ENCODE results near the gene PPEF2. TPM values are rescaled to one million over a fixed set of nuclear protein-coding genes. Genes with fewer than 3 reads are reported as not detected.

PPEF2 gene
- polyA plus RNA-seq, 3 donors = 0.25 TPM; not detected in 2

DNA sequence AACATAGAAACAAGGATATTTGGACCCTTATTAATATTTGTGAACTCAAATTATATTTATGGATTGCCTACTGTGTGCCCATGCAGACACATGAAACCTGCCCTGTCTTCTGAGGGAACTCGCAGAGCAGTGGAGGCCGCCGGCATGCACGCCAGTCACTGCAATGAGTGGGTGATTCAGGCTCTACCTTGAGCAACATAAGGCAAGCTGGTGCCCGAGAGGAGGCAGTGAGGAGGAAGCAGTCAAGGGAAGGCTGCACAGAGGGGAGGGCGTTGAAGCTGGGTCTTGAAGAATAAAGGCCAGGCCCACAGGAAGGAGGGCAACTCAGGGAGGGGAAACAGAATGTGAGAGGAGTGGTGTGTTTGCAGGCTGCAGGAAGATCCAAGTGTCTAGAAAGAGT lies 52.8 kb downstream of the PPEF2 start:
- H3K27me3 Mint-ChIP-seq (ENCODE audit: low read depth in 3 of 3) = peaks cover 0 to 3% (median 0%) of the 10 kb centered on the region in 3 donors
- Histone ChIP-seq H3K9ac (ENCODE audit: insufficient read depth, low read length, poor library complexity, severe bottlenecking) (no peak overlapping the region), H3K9me3 (replicated peaks in 1 of 2; ENCODE audit: control insufficient read depth in 1 of 2, insufficient read depth in 1 of 2, low read length in 2 of 2) (no peaks in the 10 kb centered on the region), H3K27me3 (ENCODE audit: control insufficient read depth in 2 of 2, insufficient read depth in 2 of 2, low read length in 2 of 2) (no peaks in the 10 kb centered on the region), H2AFZ (ENCODE audit: insufficient read depth, low read depth, low read length, poor library complexity, severe bottlenecking) (peak overlapping the region; percentile 67), H3K79me2 (ENCODE audit: insufficient read depth, low read length) (no peaks in the 10 kb centered on the region), H3K27ac (ENCODE audit: low read depth in 1 of 2, low read length in 2 of 2) (no peak overlapping the region), H3K4me2 (replicated peaks; ENCODE audit: extremely low read depth, low read length, poor library complexity, severe bottlenecking) (no peak overlapping the region), H3K4me3 (replicated peaks in 1 of 3; ENCODE audit: low read depth in 2 of 3, low read length in 3 of 3) (no peak overlapping the region), H3K36me3 (replicated peaks in 1 of 2; ENCODE audit: control insufficient read depth in 1 of 2, insufficient read depth in 2 of 2, low read length in 2 of 2) (no peaks in the 10 kb centered on the region), H3K4me1 (ENCODE audit: control insufficient read depth in 1 of 2, insufficient read depth in 2 of 2, low read length in 2 of 2) (peaks cover 3 to 6% of the 10 kb centered on the region in 2 donors), H4K20me1 (ENCODE audit: insufficient read depth, low read length) (no peaks in the 10 kb centered on the region)
- no peak overlapping the region for H3K4me3 Mint-ChIP-seq
- H3K36me3 Mint-ChIP-seq = no peaks in the 10 kb centered on the region
- 16% methylated on average over 6 of the region's 6 CpGs for WGBS (ENCODE audit: insufficient coverage)
- TF ChIP-seq, protein P1, sequence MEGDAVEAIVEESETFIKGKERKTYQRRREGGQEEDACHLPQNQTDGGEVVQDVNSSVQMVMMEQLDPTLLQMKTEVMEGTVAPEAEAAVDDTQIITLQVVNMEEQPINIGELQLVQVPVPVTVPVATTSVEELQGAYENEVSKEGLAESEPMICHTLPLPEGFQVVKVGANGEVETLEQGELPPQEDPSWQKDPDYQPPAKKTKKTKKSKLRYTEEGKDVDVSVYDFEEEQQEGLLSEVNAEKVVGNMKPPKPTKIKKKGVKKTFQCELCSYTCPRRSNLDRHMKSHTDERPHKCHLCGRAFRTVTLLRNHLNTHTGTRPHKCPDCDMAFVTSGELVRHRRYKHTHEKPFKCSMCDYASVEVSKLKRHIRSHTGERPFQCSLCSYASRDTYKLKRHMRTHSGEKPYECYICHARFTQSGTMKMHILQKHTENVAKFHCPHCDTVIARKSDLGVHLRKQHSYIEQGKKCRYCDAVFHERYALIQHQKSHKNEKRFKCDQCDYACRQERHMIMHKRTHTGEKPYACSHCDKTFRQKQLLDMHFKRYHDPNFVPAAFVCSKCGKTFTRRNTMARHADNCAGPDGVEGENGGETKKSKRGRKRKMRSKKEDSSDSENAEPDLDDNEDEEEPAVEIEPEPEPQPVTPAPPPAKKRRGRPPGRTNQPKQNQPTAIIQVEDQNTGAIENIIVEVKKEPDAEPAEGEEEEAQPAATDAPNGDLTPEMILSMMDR (IDR thresholded peaks at IDR 0.05) = no peak
- intact Hi-C loops (cut with micrococcal nuclease) = no loop called here
- peak; percentile 23 to 47 (median 33) for DNase-seq
- H3K4me1 Mint-ChIP-seq = peaks cover 13% of the 10 kb centered on the region
- H3K9me3 Mint-ChIP-seq = no peaks in the 10 kb centered on the region
- H3K27ac Mint-ChIP-seq = peak overlapping the region in 3 of 7 donors; percentile 5 to 68 (median 38)

DNA sequence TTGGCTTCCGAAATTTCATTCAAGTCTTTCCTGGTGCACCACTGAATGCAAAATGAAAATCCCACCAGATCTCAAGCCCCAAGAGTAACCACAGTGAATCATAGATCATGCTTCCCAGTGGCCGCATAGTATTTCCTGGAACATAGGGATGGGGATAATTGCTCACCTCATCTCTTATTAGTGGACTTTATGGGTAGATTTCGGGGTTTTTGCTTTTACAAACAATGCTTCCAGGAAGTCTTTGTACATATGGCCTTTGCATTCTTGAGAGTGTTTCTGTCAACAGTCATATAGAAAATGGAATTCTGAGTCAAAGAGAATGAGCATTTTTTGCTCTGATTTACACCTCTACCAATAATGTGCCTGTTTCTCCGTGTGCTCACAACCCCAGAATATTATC lies 53.4 kb downstream of the PPEF2 start:
- Mint-ChIP-seq H3K4me1 (peaks cover 16% of the 10 kb centered on the region), H3K27ac (no peak overlapping the region), H3K4me3 (no peak overlapping the region), H3K27me3 (ENCODE audit: low read depth in 3 of 3) (peaks cover 0 to 3% (median 0%) of the 10 kb centered on the region in 3 donors), H3K9me3 (no peaks in the 10 kb centered on the region), H3K36me3 (no peaks in the 10 kb centered on the region)
- Histone ChIP-seq H3K79me2 (ENCODE audit: insufficient read depth, low read length) (no peaks in the 10 kb centered on the region), H3K4me3 (replicated peaks in 1 of 3; ENCODE audit: low read depth in 2 of 3, low read length in 3 of 3) (no peak overlapping the region), H3K9ac (ENCODE audit: insufficient read depth, low read length, poor library complexity, severe bottlenecking) (no peak overlapping the region), H3K4me2 (replicated peaks; ENCODE audit: extremely low read depth, low read length, poor library complexity, severe bottlenecking) (no peak overlapping the region), H3K9me3 (replicated peaks in 1 of 2; ENCODE audit: control insufficient read depth in 1 of 2, insufficient read depth in 1 of 2, low read length in 2 of 2) (no peaks in the 10 kb centered on the region), H3K36me3 (replicated peaks in 1 of 2; ENCODE audit: control insufficient read depth in 1 of 2, insufficient read depth in 2 of 2, low read length in 2 of 2) (no peaks in the 10 kb centered on the region), H3K27ac (ENCODE audit: low read depth in 1 of 2, low read length in 2 of 2) (no peak overlapping the region), H2AFZ (ENCODE audit: insufficient read depth, low read depth, low read length, poor library complexity, severe bottlenecking) (no peak overlapping the region), H3K27me3 (ENCODE audit: control insufficient read depth in 2 of 2, insufficient read depth in 2 of 2, low read length in 2 of 2) (no peaks in the 10 kb centered on the region), H3K4me1 (ENCODE audit: control insufficient read depth in 1 of 2, insufficient read depth in 2 of 2, low read length in 2 of 2) (peaks cover 3 to 6% of the 10 kb centered on the region in 2 donors), H4K20me1 (ENCODE audit: insufficient read depth, low read length) (no peaks in the 10 kb centered on the region)
- WGBS (ENCODE audit: insufficient coverage) = no CpG with 5 or more reads among the region's 4 CpGs
- intact Hi-C loops (cut with micrococcal nuclease) = no loop called here
- DNase-seq = no peak
- TF ChIP-seq, protein P1 (IDR thresholded peaks at IDR 0.05) = no peak
